Fibroblast of lung (primary cell): ENCODE results near the gene LAMA1. TPM values are rescaled to one million over a fixed set of nuclear protein-coding genes. Genes with fewer than 3 reads are reported as not detected.
A peak's percentile ranks its signal among the peaks of the same experiment; 100 is the strongest.

Experiments used
- DNase-seq, 2 donors: peaks; one replicate each; pipeline versions ENCODE4 v3.0.0 to v3.0.0-alpha.2; 2010; ENCODE audit warnings: low read depth in 2 of 2
- H2AFZ ChIP-seq: 2 replicates; pipeline ENCODE4 v1.5.1; 2012; ENCODE audit warnings: low read length, control low read depth, inconsistent platforms
- H3K27ac ChIP-seq: 2 replicates; pipeline ENCODE4 v1.5.1; 2011; ENCODE audit warnings: low read length, control low read depth; ENCODE audit not compliant: insufficient read depth
- H3K27me3 ChIP-seq: 2 replicates; pipeline ENCODE4 v1.5.1; 2011; ENCODE audit warnings: mild to moderate bottlenecking, low read length; ENCODE audit not compliant: control insufficient read depth, insufficient read depth
- H3K36me3 ChIP-seq: 2 replicates; pipeline ENCODE4 v1.5.1; 2011; ENCODE audit warnings: low read length; ENCODE audit not compliant: control insufficient read depth, insufficient read depth
- H3K4me1 ChIP-seq: 2 replicates; pipeline ENCODE4 v1.5.1; 2011; ENCODE audit warnings: low read length; ENCODE audit not compliant: control insufficient read depth, insufficient read depth; ENCODE audit errors: extremely low read depth
- H3K4me2 ChIP-seq: 2 replicates; pipeline ENCODE4 v1.5.1; 2011; ENCODE audit warnings: low read length, control low read depth; ENCODE audit not compliant: insufficient read depth; ENCODE audit errors: extremely low read depth
- H3K4me3 ChIP-seq, 4 experiments: fragments of 200-600 bp in 1 of 4; sonication (generic) in 1 of 4; replicated peaks in 1 of 4; 2 replicates each; pipeline ENCODE4 v1.5.1; 2011 to 2016; ENCODE audit warnings: low read length in 4 of 4, low read depth in 3 of 4, mild to moderate bottlenecking in 3 of 4, control low read depth in 2 of 4, inconsistent platforms in 1 of 4, mixed read lengths in 1 of 4; ENCODE audit not compliant: insufficient read depth in 1 of 4; ENCODE audit errors: control extremely low read depth in 1 of 4
- H3K79me2 ChIP-seq: 2 replicates; pipeline ENCODE4 v1.5.1; 2012; ENCODE audit warnings: mild to moderate bottlenecking, low read length, inconsistent platforms; ENCODE audit not compliant: control insufficient read depth, insufficient read depth
- H3K9ac ChIP-seq: 2 replicates; pipeline ENCODE4 v1.5.1; 2011; ENCODE audit warnings: mild to moderate bottlenecking, low read length, control low read depth; ENCODE audit not compliant: insufficient read depth
- H3K9me3 ChIP-seq: 2 replicates; pipeline ENCODE4 v1.5.1; 2012; ENCODE audit warnings: low read depth, low read length; ENCODE audit not compliant: control insufficient read depth, insufficient read depth
- H4K20me1 ChIP-seq: 2 replicates; pipeline ENCODE4 v1.5.1; 2011; ENCODE audit warnings: low read length; ENCODE audit not compliant: control insufficient read depth, insufficient read depth; ENCODE audit errors: extremely low read depth
- EZH2 ChIP-seq: IDR thresholded peaks from 2 replicates; pipeline ENCODE4 v1.5.1; 2012; ENCODE audit warnings: low read length, control low read depth, mild to moderate bottlenecking; ENCODE audit errors: missing control alignments
- polyA plus RNA-seq, 2 donors: library from polyadenylated mRNA; depleted of rRNA in 1 of 2; stranded (reverse) in 1 of 2; unstranded in 1 of 2; fragments of >200 nt; gene quantifications; 2 replicates each; pipeline ENCODE4 v1.2.1, GENCODE V29; 2011 to 2012; ENCODE audit warnings: missing spikeins in 1 of 2
- total RNA-seq: library from RNA; depleted of rRNA; stranded (reverse); fragments of >200 nt; gene quantifications from 2 replicates; pipeline ENCODE4 v1.2.1, GENCODE V29; 2014
- TF ChIP-seq, protein P1 (sequence below), 2 donors: IDR thresholded peaks in 1 of 2; conservative IDR thresholded peaks in 1 of 2; 1 replicate in 1 of 2; 2 replicates in 1 of 2; pipeline ENCODE4 v1.5.1; 2011 to 2012; ENCODE audit warnings: low read length in 2 of 2, control low read depth in 1 of 2, inconsistent platforms in 1 of 2, low read depth in 1 of 2, mild to moderate bottlenecking in 1 of 2

LAMA1 gene
- total and polyA plus RNA-seq, 2 donors (not counting 1 experiment from before 2014, with no cell fraction given), result 1.2 to 5.8 TPM

DNA sequence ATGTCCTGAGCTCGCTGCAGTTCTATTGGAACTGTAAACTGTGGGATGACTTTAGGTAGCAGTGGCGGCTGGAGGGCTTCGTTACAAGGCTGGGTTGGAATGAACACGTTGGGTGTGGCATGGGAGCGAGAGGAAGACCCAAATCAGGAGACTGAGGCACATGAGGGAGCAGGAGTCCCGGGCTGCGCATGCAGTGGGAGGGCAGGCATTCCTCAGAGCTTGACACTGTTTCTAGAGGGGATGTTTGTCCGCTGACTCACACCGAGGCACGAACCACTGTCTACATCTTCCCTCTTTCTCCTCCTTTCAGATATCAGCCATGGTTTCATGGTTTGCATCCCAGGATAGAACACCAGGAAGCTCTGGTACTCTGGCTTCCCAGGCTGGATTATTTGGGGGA is 40.6 kb upstream of the LAMA1 start:
- Histone ChIP-seq H3K27me3 (no peaks in the 10 kb centered on the region), H2AFZ (no peak overlapping the region), H3K4me3 (no peak overlapping the region), H3K9me3 (no peaks in the 10 kb centered on the region), H3K4me1 (no peaks in the 10 kb centered on the region), H3K4me2 (no peak overlapping the region), H3K9ac (no peak overlapping the region), H3K36me3 (no peaks in the 10 kb centered on the region), H3K27ac (no peak overlapping the region), H4K20me1 (no peaks in the 10 kb centered on the region), H3K79me2 (no peaks in the 10 kb centered on the region)
- DNase-seq, result peak; percentile 34 to 85
- TF ChIP-seq EZH2, result no peak
- TF ChIP-seq, protein P1, sequence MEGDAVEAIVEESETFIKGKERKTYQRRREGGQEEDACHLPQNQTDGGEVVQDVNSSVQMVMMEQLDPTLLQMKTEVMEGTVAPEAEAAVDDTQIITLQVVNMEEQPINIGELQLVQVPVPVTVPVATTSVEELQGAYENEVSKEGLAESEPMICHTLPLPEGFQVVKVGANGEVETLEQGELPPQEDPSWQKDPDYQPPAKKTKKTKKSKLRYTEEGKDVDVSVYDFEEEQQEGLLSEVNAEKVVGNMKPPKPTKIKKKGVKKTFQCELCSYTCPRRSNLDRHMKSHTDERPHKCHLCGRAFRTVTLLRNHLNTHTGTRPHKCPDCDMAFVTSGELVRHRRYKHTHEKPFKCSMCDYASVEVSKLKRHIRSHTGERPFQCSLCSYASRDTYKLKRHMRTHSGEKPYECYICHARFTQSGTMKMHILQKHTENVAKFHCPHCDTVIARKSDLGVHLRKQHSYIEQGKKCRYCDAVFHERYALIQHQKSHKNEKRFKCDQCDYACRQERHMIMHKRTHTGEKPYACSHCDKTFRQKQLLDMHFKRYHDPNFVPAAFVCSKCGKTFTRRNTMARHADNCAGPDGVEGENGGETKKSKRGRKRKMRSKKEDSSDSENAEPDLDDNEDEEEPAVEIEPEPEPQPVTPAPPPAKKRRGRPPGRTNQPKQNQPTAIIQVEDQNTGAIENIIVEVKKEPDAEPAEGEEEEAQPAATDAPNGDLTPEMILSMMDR (conservative IDR thresholded peaks at IDR 0.05 in 1 of 2, IDR thresholded peaks at IDR 0.05 in 1 of 2; ENCODE audit: low read depth in 1 of 2, low read length in 2 of 2), result no peak

DNA sequence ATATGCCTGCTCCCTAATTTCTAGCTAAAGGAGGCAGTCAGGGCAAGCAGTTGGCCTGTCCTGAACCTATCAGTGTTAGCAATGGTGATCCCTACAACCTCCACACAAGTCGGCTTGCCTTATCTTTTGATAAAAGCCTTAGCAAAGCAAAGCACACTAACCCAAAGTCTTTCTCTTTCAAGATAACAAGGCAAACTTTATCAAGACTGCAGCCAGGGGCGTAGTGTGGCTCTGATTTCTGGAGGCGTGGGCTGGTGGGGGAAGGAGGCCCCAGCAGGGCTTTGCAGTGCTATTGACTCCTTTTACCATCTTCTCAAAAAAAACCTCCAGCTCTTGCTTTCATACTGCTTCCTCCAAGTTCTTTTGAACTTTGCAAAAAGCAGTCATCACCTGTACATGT is 40.2 kb upstream of the LAMA1 start:
- Histone ChIP-seq H4K20me1 (no peaks in the 10 kb centered on the region), H3K4me3 (no peak overlapping the region), H3K79me2 (no peaks in the 10 kb centered on the region), H3K9ac (no peak overlapping the region), H3K4me1 (no peaks in the 10 kb centered on the region), H3K4me2 (no peak overlapping the region), H3K9me3 (no peaks in the 10 kb centered on the region), H3K27ac (no peak overlapping the region), H3K27me3 (no peaks in the 10 kb centered on the region), H3K36me3 (no peaks in the 10 kb centered on the region), H2AFZ (no peak overlapping the region)
- no peak for DNase-seq
- TF ChIP-seq, protein P1 (conservative IDR thresholded peaks at IDR 0.05 in 1 of 2, IDR thresholded peaks at IDR 0.05 in 1 of 2; ENCODE audit: low read depth in 1 of 2, low read length in 2 of 2), result no peak
- TF ChIP-seq EZH2, result no peak

DNA sequence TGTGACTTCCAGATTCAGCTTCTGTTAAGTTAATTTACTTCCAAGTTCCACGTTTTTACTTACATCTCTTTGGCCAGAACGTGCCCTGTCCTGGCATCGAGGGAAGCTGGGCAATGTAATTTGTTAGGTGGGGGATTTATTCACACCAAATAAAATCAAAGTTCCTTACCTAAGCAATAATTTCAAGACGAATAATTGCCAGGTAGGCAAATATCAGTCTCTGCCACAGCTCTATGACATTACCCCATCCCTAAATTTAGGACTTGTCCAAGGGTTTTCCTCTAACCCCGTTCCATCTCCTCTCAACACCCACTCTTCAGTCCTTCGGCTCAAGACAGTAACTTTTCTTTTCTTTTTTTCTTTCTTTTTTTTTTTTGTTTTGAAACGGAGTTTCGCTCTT is 38.3 kb upstream of the LAMA1 start:
- Histone ChIP-seq H3K36me3 (no peaks in the 10 kb centered on the region), H2AFZ (no peak overlapping the region), H3K4me1 (no peaks in the 10 kb centered on the region), H3K9ac (no peak overlapping the region), H3K79me2 (no peaks in the 10 kb centered on the region), H3K4me2 (no peak overlapping the region), H3K27ac (no peak overlapping the region), H3K27me3 (no peaks in the 10 kb centered on the region), H4K20me1 (no peaks in the 10 kb centered on the region), H3K9me3 (no peaks in the 10 kb centered on the region), H3K4me3 (no peak overlapping the region)
- DNase-seq, result no peak
- TF ChIP-seq, protein P1 (conservative IDR thresholded peaks at IDR 0.05 in 1 of 2, IDR thresholded peaks at IDR 0.05 in 1 of 2; ENCODE audit: low read depth in 1 of 2, low read length in 2 of 2), result no peak
- TF ChIP-seq EZH2, result no peak
